Fibroblast of lung (primary cell): ENCODE data around the gene MAPKAPK2. TPM values are rescaled to one million over a fixed set of nuclear protein-coding genes. Genes with fewer than 3 reads are reported as not detected.
A peak's percentile ranks its signal among the peaks of the same experiment; 100 is the strongest.

Experiments used
- DNase-seq, 2 donors: peaks; one replicate each; pipeline versions ENCODE4 v3.0.0 to v3.0.0-alpha.2; 2010; ENCODE audit warnings: low read depth in 2 of 2
- H2AFZ ChIP-seq: 2 replicates; pipeline ENCODE4 v1.5.1; 2012; ENCODE audit warnings: low read length, control low read depth, inconsistent platforms
- H3K27ac ChIP-seq: 2 replicates; pipeline ENCODE4 v1.5.1; 2011; ENCODE audit warnings: low read length, control low read depth; ENCODE audit not compliant: insufficient read depth
- H3K27me3 ChIP-seq: 2 replicates; pipeline ENCODE4 v1.5.1; 2011; ENCODE audit warnings: mild to moderate bottlenecking, low read length; ENCODE audit not compliant: control insufficient read depth, insufficient read depth
- H3K36me3 ChIP-seq: 2 replicates; pipeline ENCODE4 v1.5.1; 2011; ENCODE audit warnings: low read length; ENCODE audit not compliant: control insufficient read depth, insufficient read depth
- H3K4me1 ChIP-seq: 2 replicates; pipeline ENCODE4 v1.5.1; 2011; ENCODE audit warnings: low read length; ENCODE audit not compliant: control insufficient read depth, insufficient read depth; ENCODE audit errors: extremely low read depth
- H3K4me2 ChIP-seq: 2 replicates; pipeline ENCODE4 v1.5.1; 2011; ENCODE audit warnings: low read length, control low read depth; ENCODE audit not compliant: insufficient read depth; ENCODE audit errors: extremely low read depth
- H3K4me3 ChIP-seq, 4 experiments: fragments of 200-600 bp in 1 of 4; sonication (generic) in 1 of 4; replicated peaks in 1 of 4; 2 replicates each; pipeline ENCODE4 v1.5.1; 2011 to 2016; ENCODE audit warnings: low read length in 4 of 4, low read depth in 3 of 4, mild to moderate bottlenecking in 3 of 4, control low read depth in 2 of 4, inconsistent platforms in 1 of 4, mixed read lengths in 1 of 4; ENCODE audit not compliant: insufficient read depth in 1 of 4; ENCODE audit errors: control extremely low read depth in 1 of 4
- H3K79me2 ChIP-seq: 2 replicates; pipeline ENCODE4 v1.5.1; 2012; ENCODE audit warnings: mild to moderate bottlenecking, low read length, inconsistent platforms; ENCODE audit not compliant: control insufficient read depth, insufficient read depth
- H3K9ac ChIP-seq: 2 replicates; pipeline ENCODE4 v1.5.1; 2011; ENCODE audit warnings: mild to moderate bottlenecking, low read length, control low read depth; ENCODE audit not compliant: insufficient read depth
- H3K9me3 ChIP-seq: 2 replicates; pipeline ENCODE4 v1.5.1; 2012; ENCODE audit warnings: low read depth, low read length; ENCODE audit not compliant: control insufficient read depth, insufficient read depth
- H4K20me1 ChIP-seq: 2 replicates; pipeline ENCODE4 v1.5.1; 2011; ENCODE audit warnings: low read length; ENCODE audit not compliant: control insufficient read depth, insufficient read depth; ENCODE audit errors: extremely low read depth
- CTCF ChIP-seq, 2 donors: IDR thresholded peaks in 1 of 2; conservative IDR thresholded peaks in 1 of 2; 1 replicate in 1 of 2; 2 replicates in 1 of 2; pipeline ENCODE4 v1.5.1; 2011 to 2012; ENCODE audit warnings: low read length in 2 of 2, control low read depth in 1 of 2, inconsistent platforms in 1 of 2, low read depth in 1 of 2, mild to moderate bottlenecking in 1 of 2
- EZH2 ChIP-seq: IDR thresholded peaks from 2 replicates; pipeline ENCODE4 v1.5.1; 2012; ENCODE audit warnings: low read length, control low read depth, mild to moderate bottlenecking; ENCODE audit errors: missing control alignments
- polyA plus RNA-seq, 2 donors: library from polyadenylated mRNA; depleted of rRNA in 1 of 2; stranded (reverse) in 1 of 2; unstranded in 1 of 2; fragments of >200 nt; gene quantifications; 2 replicates each; pipeline ENCODE4 v1.2.1, GENCODE V29; 2011 to 2012; ENCODE audit warnings: missing spikeins in 1 of 2
- total RNA-seq: library from RNA; depleted of rRNA; stranded (reverse); fragments of >200 nt; gene quantifications from 2 replicates; pipeline ENCODE4 v1.2.1, GENCODE V29; 2014

The MAPKAPK2 gene
- total and polyA plus RNA-seq, 2 donors (not counting 1 experiment from before 2014, with no cell fraction given), result 51.9 to 85.7 TPM

GRCh38 chr1:206699000-206699586 is 14.4 kb downstream of the MAPKAPK2 start:
- no peak overlapping the region for H3K4me2 ChIP-seq
- H2AFZ ChIP-seq, result no peak overlapping the region
- H3K27me3 ChIP-seq, result no peaks in the 10 kb centered on the region
- H3K36me3 ChIP-seq, result peaks cover 5% of the 10 kb centered on the region
- no peaks in the 10 kb centered on the region for H3K9me3 ChIP-seq
- H3K9ac ChIP-seq, result no peak overlapping the region
- no peak for DNase-seq
- H3K79me2 ChIP-seq, result peaks cover 98% of the 10 kb centered on the region
- H3K4me3 ChIP-seq, result no peak overlapping the region
- peaks cover 3% of the 10 kb centered on the region for H4K20me1 ChIP-seq
- H3K27ac ChIP-seq, result peak overlapping the region; percentile 22
- peaks cover 15% of the 10 kb centered on the region for H3K4me1 ChIP-seq
- no peak for TF ChIP-seq EZH2
- no peak for TF ChIP-seq CTCF (conservative IDR thresholded peaks at IDR 0.05 in 1 of 2, IDR thresholded peaks at IDR 0.05 in 1 of 2; ENCODE audit: low read depth in 1 of 2, low read length in 2 of 2)

- H2AFZ ChIP-seq, result no peak overlapping the region
- peaks cover 5% of the 10 kb centered on the region for H3K36me3 ChIP-seq
- TF ChIP-seq EZH2 (no peak), CTCF (conservative IDR thresholded peaks at IDR 0.05 in 1 of 2, IDR thresholded peaks at IDR 0.05 in 1 of 2; ENCODE audit: low read depth in 1 of 2, low read length in 2 of 2) (no peak)
- H3K4me2 ChIP-seq, result no peak overlapping the region
- H3K27me3 ChIP-seq, result no peaks in the 10 kb centered on the region
- H3K9me3 ChIP-seq, result no peaks in the 10 kb centered on the region
- peak in 1 of 2 donors; percentile 78 for DNase-seq
- H3K27ac ChIP-seq, result peak overlapping the region; percentile 22
- H3K4me1 ChIP-seq, result peaks cover 13% of the 10 kb centered on the region
- H3K79me2 ChIP-seq, result peaks cover 97% of the 10 kb centered on the region
- no peak overlapping the region for H3K4me3 ChIP-seq
- H3K9ac ChIP-seq, result no peak overlapping the region
- peaks cover 3% of the 10 kb centered on the region for H4K20me1 ChIP-seq
These were observed 14.9 kb downstream of the MAPKAPK2 start for GRCh38 chr1:206699626-206700025.

GRCh38 chr1:206700445-206701036 is 15.8 kb downstream of the MAPKAPK2 start:
- Histone ChIP-seq H3K9ac (no peak overlapping the region), H2AFZ (no peak overlapping the region), H3K9me3 (no peaks in the 10 kb centered on the region), H3K36me3 (peaks cover 5% of the 10 kb centered on the region), H3K27me3 (no peaks in the 10 kb centered on the region), H3K4me1 (peaks cover 20% of the 10 kb centered on the region), H3K27ac (peak overlapping the region; percentile 33), H3K4me3 (no peak overlapping the region), H4K20me1 (peaks cover 3% of the 10 kb centered on the region), H3K79me2 (peaks cover 96% of the 10 kb centered on the region), H3K4me2 (no peak overlapping the region)
- TF ChIP-seq CTCF (conservative IDR thresholded peaks at IDR 0.05 in 1 of 2, IDR thresholded peaks at IDR 0.05 in 1 of 2; ENCODE audit: low read depth in 1 of 2, low read length in 2 of 2), result no peak
- no peak for TF ChIP-seq EZH2
- DNase-seq, result peak in 1 of 2 donors; percentile 87
